Activated CD8-positive, alpha-beta memory T cell treated with anti-CD3 and anti-CD28 coated beads for 24 hours (primary cell): Measurements from ENCODE around the gene KLRC4.
"Not testable (repeated sequence)": the region's sequence is repeated elsewhere in the genome, so short reads cannot be mapped to it uniquely, and the experiment has no call there.

Experiments used
- DNase-seq: peaks from one replicate; pipeline ENCODE4 v3.0.0-alpha.2; 2020

Gene KLRC4

DNA sequence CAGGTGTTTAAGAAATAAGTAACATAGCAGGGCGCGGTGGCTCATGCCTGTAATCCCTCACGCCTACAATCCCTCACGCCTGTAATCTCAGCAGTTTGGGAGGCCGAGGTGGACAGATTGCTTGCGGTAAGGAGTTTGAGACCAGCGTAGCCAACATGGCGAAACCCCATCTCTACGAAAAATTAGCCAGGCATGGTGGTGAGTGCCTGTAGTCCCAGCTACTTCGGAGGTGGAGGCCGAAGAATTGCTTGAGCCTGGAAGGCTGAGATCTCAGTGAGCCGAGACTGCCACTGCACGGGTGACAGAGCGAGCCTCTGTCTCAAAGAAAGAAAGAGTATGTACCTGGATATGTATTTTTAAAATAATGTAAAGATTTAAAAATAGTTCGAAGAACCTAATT lies 13.4 kb downstream of the KLRC4 start:
- not testable (repeated sequence) for DNase-seq

DNA sequence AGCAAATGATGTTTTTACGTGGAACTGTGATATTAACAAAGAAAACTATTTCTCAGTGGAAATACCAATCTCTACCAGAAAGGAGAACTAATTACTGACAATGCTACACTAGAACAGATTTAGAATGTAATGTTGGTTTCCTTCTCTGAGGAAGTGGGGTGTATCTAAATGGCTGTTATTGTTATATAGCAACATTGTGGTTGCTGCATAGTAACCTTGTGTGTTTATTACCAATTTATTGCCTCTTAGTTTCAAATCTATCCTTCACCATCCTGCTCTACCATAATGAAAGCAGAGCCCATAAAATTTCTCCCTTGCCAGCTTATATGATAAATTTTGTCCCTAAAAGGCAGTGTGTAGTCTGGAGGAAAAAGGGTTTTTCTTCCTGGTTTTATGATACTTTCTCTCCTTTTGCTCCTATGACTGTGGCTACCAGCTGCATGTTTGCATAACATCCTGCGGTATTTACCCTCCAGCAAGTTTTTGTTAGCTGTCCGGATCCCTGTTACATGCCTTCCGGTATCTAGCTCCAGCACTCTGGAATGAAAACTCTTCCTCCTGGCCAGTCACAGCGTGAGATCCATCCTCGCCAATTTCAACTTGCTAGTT lies 14.1 kb downstream of the KLRC4 start:
- no peak for DNase-seq

DNA sequence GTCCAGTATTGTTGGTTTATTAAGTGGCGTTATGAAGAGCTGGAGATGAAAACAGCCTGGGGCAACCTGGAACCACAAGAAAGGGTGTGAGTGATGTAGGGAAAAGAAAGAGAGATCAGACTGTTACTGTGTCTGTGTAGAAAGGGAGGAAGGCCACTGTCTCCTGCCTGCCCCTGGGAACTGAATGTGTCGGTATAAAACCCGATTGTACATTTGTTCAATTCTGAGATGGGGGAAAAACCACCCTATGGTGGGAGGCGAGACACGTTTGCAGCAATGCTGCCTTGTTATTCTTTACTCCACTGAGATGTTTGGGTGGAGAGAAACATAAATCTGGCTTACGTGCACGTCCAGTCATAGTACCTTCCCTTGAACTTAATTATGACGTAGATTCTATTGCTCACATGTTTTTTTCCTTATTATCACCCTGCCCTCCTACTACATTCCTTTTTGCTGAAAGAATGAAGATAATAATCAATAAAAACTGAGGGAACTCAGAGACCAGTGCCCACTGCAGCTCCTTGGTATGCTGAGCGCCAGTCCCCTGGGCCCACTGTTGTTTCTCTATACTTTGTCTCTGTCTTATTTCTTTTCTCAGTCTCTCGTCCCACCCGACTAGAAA lies 14.9 kb downstream of the KLRC4 start:
- DNase-seq = peak; percentile 77

DNA sequence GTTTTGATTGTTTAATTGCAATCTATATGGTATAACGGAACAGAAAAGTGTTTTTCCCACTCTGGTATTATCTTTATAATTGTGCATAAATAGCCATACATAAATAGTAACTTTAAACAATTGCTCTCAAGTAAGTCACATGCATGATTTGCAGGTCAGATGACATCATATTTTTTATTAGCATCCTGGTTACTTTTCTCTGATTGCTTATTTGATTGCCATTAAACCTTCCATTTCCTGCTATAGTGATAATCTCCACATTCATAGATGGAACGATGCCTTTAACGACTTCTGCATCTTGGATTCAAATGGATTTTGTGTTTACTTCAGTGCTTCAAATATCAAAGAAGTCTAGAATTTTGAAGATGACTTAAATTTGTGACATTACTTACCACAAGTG lies 16.3 kb downstream of the KLRC4 start:
- DNase-seq = no peak

DNA sequence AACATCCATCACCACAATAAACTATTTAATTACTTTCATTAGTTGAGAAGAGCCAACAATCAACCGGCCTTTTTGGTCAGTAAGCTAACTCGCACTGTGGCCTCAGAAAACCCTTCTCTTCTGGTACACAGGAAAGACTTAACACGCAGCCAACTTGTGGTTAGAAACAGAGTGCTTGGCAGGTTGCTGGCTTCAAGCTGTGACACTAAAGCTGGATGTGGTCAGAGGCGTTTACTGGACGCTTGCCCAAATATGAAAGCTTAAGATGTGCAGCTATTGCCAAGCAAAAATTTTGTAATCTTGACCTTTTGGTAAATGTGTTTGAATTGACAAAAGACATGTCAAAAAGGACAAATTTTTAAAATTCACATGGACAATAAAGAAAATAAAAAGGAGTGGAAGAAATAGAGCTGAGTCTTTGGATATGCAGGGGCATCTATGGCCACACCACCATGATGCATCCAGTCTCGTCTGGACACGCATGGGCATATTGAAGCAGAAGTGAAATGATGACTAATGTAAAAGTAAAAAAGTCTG lies 17.1 kb downstream of the KLRC4 start:
- no peak for DNase-seq

DNA sequence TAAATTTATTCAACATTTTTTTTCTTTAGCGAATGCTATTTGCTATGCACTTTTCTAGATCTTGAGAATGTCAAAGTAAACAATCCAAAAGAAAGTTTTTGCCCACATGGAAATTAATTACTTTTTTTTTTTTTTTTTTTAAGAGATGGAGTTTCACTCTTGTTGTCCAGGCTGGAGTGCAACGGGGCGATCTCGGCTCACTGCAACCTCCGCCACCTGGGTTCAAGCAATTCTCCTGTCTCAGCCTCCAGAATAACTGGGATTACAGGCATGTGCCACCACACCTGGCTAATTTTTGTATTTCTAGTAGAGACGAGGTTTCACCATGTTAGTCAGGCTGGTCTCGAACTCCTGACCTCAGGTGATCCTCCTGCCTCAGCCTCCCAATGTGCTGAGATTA lies 18.6 kb downstream of the KLRC4 start:
- not testable (repeated sequence) for DNase-seq

DNA sequence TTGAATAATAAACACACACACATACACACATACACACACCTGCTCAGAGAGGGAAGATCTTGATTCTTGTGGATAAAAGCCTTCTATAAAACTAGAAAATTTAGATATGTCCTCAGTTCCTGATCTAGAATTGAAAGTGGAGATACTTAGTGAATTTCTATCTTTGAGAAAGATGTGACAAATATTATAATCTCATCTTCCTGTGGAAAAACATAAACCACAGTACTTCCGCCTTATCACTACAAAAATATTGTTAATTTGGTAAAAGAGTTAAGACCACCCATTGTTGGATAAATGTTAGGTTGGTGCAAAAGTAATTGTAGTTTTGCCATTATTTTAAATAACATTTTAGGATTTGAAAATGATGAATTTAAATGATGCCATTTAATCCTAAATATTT lies 19.7 kb downstream of the KLRC4 start, which contains the start of gene KLRK1:
KLRK1 (minus strand) TSS at position 138 of the 400 bp plus-strand sequence. CDS start 1,231 bp downstream, outside the sequence.
- DNase-seq = no peak

DNA sequence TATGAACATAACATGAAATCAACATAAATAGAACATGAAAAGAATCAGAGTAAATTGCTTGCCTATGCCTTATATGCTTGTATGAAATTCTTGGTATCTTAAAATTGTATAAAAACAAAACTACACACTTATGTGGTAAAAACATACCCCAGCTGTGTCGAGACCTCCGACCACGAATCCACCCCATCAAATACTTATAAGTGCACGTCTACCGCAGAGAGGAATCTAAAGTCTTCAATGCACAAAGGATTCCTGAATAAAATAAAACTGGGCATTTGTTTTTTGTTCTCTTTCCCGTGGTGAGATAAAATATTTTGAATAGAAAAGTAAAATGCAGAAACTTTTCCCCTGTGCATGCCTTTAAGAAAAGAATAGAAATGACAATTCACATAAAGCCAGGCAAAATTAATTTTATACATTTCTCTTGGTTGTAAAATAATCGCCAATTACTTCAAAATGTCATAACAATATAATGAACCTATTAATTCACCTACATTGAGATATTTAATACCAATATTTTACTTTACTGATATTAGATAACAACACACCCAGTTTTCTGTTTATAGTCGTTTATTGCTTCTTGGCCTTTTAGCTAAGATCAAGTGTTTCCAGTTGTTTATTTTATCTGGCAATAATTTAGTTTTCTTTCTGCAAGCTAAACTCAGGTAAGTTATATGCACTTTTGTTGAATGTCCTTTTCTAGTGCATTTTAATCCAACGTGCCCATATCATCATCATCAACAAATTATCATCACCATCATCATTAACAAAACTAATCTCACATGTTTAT lies 20.7 kb downstream of the KLRC4 start:
- no peak for DNase-seq

DNA sequence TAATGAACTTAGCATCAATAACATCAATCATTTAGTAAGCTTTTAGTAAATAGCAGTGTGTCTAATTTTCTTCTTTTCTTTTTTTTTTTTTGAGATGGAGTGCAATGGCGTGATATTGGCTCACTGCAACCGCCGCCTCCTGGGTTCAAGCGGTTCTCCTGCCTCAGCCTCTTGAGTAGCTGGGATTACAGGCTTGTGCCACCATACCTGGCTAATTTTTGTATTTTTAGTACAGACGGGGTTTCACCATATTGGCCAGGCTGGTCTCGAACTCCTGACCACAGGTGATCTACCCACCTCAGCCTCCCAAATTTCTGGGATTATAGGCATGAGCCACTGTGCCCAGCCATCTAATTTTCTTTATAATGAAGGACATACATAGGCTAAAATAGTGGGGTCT lies 22.1 kb downstream of the KLRC4 start:
- DNase-seq = not testable (repeated sequence)

DNA sequence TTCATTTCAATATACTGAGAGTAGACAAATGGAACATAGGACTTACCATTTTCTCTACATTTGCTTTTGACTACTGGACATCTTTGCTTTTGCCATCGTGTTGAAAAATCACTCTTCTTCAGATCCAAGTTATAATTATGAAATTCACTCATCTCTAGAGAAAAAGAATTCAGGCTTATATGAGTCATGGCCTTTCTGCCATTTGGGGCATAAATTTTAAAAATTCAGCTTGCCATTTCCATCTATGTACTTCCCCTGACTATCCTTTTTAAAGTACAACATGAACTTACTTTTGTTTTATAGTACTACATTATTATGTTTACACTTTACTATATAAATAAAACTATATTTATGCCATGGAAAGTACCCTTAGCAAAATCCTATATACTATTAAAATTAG lies 22.7 kb downstream of the KLRC4 start:
- no peak for DNase-seq

DNA sequence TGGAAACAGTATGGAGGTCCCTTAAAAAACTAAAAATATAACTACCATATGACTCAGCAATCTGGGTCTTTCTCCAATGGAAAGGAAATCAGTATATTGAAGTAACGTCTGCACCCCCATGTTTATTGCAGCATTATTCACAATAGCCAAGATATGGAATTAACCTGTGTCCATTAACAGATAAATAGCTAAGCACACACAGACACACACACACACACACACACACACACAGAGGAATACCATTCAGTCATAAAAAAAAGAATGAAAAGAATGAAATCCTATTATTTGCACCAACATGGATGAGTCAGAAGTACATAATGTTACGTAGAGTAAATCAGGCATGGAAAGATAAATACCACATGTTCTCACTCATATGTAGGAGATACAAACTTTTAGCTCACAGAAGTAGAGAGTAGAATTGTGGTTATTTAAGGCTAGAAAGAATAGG lies 24.4 kb downstream of the KLRC4 start:
- DNase-seq = no peak

DNA sequence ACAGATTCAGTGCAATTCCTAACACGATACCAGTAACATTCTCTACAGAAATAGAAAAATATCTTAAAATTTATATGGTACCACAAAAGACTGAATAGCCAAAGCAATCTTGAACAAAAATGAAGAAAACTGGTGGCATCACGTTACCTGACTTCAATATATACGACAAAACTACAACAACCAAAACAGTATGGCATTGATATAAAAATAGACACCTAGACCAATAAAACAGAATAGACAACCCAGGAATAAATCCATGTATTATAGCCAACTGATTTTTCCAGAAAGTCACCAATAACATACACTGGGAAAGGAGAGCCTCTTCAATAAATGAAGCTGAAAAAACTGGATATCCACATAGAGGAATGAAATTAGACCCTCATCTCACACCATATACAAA lies 25.4 kb downstream of the KLRC4 start:
- no peak for DNase-seq

DNA sequence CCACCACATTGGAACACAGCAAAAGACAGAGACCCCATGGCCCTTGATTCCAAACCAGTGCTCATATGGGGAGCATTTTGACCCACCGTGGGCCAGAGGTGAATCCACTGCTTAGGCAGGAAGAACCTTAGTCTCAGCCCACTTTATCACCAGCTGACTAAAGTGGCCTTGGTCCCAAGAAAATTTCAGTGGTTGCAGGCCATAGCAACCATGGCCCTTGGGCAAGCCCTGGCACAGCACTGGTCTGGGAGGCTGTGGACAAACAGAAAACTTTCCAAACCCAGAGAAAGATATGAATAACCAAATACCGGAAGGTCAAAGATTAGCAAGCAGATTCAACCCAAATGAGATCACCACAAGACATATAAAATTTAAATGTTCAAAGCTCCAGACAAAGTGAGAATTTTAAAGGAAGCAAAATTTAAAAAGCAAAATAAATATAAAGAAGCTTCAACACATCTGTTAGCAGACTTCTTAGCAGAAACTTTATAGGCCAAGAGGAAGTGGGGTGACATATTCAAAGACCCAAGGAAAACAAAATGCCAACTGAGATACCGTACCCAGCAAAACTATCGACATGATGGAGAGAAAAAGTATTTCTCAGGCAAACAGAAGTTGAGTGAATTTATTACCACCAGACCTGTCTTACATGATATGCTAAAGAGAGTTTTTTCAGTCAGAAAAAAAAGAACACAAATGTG lies 27.5 kb downstream of the KLRC4 start:
- no peak for DNase-seq

DNA sequence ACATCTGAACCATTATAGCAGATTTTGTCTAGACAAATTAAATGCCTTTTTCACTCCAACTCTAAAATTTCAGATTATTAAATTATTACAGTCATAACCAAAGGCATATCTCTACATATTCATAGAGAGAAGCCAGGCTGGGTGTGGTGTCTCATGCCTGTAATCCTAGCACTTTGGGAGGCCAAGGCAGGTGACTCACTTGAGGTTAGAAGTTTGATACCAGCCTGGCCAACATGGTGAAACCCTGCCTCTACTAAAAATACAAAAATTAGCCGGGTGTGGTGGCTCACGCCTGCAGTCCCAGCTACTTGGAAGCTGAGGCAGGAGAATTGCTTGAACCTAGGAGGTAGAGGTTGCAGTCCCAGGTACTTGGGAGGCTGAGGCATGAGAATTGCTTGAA lies 30.8 kb downstream of the KLRC4 start:
- peak; percentile 62 for DNase-seq

DNA sequence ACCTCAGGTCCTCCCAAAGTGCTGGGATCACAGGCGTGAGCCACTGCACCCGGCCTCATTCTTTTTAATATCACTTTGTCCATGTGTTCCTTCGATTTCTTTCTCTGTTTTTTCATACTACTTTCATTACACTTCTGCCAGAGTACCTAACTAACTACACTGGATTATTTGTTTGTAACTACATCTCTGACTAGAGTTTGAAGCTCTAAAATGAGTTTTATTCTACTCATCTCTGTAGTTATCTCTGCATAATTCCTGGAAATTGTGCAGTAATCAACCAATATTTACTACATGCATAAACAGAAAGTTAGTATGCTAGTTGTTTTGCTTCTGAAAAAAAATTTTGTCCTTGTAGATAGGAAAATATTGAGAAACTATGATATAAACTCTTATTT lies 34.9 kb downstream of the KLRC4 start:
- DNase-seq = no peak

DNA sequence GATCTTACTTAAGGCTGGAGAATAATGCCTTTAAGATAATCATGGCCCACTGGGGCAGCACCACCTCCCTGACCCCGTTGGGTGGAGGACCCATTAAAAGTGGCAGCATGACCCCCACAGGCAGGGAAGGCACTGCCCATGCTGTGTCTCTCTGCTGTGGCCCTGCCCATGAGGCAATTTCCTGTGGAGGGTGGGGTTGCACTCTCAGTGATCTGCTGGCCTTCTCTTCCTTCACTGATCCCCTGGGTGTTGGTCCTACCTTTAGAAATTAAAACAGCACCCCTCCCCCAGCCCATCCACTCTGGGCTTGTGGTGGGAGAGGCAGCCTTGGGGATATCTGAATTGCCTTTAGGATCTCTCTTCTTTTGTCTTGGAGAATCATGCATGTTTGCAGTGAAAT lies 37.0 kb downstream of the KLRC4 start:
- peak; percentile 66 for DNase-seq

DNA sequence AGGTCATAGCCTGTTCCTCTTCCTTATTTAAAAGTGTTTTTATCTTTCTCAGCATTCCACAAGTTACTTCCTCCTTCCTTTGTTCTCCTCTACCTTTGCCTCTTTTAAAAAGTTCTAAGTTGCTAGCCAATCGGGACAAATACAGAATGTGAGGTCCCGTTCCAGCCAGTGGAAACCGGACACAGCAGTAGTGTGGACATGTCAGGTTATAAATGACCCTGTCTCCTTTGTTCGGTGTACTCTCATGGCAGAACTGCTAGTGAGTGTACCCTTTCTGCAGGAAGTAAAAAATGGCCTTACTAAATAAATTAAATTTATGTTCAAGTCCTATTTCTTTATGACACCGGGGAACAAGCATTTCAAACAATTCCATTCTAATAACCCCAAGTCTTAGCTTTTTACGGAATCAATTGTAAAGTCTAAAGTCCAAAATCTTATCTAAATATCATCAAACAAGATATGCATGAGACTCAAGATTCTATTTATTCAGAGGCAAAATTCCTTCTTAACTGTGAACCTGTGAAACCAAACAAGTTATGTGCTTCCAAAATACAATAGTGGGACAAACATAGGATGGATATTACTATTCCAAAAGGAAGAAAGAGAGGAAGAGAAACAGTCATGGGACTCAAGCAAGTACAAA lies 37.5 kb downstream of the KLRC4 start:
- DNase-seq = not testable (repeated sequence)

DNA sequence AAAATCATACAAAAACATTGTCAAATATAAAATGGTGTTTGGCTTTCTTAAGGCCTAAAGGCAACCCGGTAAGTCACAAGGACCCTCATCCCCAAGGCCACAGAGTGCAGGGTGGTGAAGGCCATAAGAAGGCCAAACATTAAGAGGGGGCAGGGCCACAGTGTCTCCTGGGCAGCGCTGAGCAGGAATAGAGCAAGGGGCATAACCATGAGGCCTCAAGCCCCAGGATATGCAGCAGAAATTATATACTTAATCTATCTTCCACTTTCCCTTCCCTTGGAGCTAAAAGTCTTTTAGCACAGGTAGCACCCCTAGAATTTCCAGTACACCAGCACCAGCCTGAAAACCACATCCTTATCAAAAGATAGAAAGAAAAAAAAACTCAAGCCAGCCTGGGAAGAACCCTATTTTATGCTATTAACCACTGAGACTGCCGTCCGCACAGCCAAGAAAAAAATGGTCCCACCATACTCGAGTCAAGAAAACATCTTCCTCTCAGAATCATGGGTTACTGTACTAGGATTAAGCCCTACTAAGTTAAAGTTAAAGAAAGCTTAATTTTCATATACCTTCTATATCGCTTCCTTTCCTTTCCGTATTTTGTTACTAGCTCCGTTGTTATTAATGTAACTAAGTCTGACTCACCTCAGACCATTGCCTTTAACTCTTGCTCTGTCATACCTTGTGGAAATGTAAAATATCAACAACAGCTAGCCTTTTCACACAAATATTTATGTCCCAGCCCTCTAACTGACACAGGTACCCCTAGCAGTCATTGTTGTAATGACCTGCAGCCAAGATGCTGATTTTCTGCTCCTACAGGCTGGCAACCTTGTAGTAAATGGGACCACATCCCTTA lies 39.8 kb downstream of the KLRC4 start:
- DNase-seq = peak; percentile 64

DNA sequence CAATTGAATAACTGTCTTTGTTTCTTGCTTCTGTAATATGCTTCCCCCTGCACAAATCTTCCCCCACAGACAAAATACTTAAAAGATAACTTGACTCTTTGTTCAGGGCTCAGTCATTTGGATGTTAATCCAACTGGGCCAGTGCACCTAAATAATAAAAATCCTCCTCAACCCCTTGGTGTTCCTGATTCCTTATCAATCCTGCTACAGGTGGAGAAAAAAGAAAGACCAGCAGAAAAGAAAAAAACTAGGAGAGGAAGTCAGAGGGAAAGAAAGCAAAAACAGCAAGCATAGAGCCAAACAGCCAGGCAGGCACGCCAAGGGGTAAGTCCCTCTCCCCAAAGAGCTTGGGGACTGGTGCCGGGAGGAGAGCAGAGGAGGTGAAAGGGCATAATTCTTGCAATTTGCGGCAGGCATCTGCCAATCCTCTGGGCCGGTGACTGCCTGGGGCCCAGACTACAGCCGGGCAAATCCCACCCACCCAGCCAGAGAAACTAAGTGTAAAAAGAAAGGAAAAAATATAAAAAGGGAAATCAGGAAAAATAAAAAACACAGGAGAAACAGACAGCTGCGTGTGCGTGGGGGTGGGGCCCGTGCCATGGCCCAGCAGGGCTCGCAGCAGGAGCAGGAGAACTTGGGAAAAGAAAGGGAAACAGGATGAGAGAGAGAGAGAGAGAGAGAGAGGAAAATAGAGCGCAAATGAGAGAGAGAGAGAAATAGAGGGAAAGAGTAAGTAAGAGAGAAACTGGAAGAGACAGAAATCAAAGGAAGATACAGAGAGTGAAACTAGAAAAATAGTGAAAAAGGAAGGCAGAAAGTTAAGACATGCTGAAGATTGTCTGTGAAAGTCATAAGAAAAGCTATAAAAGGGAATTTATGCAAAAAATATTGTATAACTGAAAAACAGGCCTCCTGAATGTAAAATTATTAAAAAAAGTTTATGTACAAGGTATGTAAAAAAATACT lies 41.1 kb downstream of the KLRC4 start:
- no peak for DNase-seq

DNA sequence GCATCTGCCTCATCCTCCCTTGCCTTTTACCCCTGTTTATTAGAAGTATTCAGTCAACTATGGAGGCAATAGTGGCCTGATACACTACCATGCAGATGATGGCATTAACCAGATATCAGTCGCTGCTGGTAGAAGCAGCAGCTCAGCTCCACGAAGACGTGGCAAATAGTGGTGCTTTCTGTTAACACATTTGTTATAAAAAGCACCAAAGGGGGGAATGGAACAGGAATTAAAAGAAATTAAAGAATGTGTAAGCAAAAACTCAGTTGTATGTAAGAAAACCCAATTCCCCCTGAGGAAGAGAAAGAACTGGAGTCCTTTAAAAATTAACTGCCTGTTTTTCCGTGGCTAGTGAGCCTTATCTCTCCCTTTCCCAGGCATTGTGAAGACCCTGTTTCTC lies 41.8 kb downstream of the KLRC4 start:
- not testable (repeated sequence) for DNase-seq
